ENCODE results near the gene TIAM2.

TIAM2 gene

DNA sequence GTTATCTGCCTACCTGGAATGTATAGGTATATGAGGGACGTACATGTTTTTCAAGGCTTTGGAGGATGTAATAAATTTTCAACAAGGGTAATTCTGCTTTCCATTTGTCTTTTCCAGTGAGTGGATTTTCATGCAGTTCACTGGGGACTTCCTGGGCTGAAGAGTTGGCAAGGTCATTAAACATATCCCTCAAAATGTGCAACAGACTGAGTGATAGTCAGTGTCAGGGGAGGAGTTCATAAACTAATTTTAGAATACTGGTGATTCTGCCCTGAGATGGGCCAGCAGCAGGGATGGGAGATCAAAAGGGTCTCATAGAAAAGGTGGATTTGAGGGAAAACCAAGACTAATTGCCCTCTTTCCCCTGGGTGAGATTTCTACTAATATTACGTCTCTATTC is 146.4 kb downstream of the TIAM2 start:
- no peak for DNase-seq

DNA sequence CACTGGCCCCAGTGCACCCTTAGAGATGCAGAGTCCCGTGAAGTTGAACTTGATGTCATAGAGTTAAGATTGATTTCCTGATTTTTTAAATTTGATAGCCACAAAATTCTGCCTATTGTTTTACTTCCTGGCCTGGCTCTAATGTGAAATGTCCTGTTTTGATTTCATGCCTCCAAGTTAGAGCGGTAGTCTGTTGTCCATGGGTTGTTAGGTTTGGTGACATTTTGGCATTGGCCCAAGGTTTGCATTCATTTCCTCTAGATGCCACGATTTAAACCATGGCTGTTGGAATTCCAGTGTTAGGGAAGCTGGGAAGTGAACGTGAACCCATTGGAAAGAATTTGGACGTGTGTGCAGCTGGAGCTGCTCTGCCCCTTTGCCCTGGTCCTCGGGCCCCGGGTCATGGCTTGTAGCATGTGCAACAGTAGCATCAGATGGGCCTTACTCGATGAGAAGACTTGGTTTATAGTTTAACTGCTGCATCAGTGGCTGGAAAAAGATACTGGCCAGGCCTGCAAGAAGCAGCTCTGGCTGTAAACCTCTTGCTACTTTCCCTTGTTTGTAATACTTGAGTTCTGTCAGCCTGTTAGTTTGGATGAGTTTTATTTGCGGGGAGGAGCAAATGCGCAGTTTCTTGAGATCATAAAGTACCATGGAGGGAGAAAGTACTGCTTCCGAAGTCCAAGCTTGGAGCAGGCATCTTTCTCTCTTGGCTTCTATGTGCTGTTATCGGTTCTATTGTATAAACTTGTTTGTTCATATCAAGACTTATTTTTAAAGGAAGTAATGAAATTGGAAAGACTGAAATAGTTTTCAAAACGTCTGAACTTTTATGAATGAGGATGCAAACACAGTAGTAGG is 147.3 kb downstream of the TIAM2 start:
- no peak for DNase-seq

DNA sequence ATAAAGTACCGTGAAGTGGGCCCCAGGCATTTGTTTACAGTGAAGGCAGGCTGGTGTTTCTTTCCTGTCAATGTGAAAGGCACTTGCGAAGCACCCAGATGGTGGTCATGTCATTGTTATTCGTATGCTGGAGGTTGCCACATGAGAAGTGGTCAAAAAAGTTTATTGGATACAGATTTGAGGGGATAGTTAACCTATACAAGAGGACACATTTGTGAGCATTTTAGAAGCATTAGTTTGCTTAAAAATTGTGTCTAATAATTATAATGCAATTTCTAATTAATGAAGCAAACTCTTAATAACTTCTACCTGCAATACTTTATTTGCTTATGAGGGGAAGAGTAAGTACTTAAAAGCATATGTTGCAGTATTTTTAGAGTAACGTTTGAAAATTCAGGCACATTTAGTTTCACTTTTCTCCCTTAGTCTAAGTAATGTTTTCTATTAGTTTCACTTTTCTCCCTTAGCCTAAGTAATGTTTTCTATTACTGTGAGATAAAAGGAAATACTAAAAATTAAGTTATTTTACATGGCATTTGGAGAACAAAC is 148.0 kb downstream of the TIAM2 start:
- DNase-seq = no peak

DNA sequence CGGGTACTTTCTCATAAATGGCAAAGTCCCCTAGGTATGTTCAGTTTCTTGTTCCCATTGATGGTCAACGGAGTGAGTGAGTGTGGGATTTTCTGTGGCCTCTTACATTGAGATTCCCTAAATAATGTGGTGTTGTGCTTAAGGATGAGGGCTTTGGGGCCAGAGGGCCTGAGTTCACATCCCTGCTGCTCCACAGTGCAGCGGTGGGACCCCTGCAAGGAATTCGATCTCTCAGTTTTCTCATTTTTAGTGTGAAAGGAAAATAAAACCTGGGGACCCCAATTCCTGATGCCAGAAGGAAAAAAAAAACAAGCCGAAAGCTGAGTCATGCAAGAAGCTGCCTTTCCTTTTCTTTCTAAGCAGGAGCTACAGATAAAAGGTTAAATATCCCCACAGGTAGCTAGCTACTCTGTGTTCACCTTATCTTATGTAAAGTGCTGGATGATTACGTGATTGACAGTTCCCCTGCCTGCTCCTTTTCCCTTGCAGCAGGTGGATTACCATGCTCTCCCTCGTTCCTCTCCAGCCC is 148.5 kb downstream of the TIAM2 start:
- DNase-seq = no peak

DNA sequence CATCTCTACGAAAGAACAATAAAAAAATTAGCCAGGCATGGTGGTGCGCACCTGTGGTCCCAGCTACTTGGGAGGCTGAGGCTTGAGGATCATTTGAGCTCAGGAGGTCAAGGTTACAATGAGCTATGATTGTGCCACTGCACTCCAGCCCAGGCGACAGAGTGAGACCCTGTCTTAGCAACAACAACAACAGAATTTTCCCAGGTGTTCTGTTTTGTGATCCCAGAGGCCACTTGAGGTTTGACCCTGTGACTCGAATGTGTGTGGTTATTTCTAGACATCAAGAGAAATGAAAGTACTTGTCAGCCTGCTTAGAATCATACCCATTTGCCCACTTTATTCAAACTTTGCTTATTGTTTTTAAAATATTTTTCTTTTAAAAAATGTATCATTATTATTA is 151.1 kb downstream of the TIAM2 start:
- no peak for DNase-seq

DNA sequence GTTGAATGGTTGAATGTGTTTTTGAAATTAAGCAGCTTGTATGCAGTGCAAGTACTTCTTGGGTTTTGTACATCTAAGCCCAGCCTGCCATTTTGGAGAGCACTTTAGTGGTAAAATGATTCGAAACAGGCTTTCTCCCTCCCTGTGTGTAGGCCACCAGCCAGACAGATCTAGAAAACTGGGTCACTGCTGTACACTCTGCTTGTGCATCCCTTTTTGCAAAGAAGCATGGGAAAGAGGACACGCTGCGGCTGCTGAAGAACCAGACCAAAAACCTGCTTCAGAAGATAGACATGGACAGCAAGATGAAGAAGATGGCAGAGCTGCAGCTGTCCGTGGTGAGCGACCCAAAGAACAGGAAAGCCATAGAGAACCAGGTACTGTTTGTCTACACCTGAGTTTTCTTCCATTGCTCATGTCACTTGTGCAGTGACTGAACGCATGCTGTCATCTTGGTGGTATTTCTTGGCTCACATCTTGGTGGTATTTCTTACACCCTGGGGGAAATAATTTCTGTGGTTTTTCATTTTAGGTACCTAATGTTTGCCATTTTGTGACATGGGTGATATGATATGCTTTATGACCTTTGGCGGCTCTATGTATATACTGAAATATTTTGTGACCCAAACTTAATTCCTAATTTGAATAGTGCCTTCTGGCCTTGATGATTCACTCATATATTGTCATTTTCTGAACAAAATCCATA is 153.0 kb downstream of the TIAM2 start:
- no peak for DNase-seq

DNA sequence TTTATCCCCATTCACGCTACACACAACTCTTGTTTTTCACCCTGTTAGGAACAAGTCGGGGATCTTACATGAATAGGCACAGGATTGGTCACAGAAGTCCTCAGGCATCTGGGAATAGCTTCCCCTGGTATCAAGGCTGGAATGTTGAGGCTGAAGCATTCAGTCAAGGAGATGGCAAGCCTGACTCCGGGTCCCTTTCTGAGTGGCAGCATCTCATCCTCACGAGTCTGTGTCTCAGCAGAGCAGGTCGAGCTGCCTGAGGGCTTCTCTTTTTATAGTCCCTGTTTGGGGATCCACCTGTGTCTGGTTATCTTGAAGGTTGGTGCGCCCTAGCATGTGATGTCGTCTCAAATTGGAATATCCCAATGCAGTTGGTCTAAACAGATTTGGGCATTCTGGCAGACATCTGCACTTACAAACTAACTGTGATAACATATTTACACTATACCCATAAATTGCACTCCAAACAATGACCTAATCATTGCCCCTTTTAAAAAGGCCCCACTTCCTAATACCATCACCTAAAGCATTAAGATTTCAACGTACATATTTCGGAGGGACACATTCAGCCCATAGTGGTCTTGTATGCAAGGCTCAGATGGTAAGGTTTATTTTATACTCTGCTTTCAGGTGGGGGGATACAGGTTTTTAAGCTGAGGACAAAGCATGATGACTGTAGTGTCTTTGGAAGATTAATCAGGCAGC is 156.0 kb downstream of the TIAM2 start:
- no peak for DNase-seq

DNA sequence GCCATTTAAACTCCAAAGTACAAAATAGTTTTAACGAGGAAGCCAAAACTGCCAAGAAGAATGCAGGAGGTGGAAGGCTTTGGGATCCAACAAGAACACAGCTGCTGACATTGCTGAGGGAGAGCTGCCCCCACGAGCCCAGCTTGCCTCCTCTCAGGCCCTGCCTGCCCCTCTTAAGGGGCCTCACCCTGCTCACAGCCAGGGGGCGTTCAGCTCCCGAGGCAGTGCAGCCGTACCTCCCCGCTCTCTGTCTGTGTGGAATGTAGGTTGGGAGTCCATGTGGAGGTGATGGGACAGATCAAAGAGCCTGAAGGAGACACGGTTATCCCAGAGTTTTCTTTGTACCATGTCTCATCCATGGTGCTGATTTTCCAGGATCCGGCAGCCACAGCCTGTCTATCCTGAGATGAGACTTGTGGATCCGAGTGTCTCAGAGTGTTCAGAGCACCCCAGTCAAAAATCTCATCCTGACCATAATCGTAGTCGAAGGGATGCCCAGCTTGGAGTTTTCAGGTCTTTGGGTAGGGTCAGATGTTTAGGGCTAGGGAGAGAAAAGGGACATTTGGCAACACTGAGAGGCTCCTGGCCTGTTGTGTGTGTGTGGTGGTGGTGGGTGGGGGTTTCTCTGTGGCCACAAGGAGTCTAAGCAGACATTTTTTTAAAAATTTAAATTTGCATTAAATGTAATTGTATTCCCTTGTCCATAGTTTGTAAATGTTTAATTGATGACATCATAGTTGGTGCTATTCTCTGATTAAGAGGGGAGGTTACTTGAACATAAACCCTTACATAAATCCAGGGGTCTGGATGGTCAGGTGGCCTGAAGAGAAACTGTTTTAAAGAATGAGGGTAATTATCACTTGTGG is 157.3 kb downstream of the TIAM2 start:
- no peak for DNase-seq

DNA sequence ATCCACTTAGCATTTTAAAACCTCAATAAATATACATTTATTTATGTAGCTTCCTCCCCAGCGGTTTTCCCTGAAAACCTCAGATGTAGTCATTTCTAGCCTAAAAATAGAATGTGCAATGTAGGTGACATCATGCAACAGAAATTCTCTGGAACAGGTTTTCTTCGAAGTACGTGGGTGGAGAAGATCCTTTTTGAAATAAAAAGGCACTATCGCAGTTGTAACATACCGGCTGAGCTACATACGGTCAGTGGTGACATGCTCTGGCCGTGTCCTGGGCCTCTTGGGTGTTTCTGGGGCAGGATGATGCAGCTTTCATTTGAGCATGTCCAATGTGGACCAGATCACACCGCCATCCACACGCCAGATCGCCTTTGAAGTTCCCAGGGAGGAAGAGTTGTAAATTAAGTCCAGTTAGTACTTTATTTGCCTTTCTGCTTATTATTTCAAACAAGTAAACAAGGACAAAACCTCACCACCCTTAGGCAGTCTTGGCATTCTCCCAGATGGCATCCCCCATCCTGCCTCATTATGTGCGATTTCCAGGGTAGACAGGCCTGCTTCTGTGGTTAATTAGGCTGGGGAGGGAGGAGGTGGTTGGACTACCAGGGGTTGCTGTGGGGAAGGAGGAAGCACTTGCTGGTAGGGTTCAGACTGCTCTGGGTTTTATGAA is 159.2 kb downstream of the TIAM2 start:
- peak; percentile 53 for DNase-seq

DNA sequence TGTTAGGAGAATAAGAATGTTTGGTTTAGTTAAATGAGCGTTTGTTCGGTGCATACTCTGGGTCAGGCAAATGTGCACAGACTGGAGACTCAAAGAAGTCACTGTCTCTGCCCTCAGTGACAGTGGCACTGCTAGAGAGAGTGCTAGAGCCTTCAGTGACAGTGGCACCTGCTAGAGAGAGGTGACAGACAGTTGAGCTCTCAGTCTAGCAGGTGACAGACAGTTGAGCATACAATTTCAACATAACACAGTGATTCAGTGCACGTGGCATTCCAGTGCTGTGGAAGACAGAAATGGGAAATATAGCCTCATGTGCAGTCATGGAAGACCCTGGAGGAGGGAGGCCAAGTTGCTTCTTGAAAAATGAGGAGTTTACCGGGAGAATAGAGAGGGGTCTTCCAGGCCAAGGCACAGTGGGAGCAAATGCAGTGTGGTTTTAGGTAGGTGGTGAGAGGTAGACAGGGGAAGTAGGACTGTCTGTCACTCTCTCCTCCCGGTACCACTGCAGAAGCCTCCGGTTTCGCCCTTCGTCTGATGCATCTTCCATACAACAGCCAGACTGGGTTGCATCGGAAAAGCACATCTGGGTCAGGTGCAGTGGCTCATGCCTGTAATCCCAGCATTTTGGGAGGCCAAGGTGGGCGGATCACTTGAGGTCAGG is 160.8 kb downstream of the TIAM2 start:
- no peak for DNase-seq

DNA sequence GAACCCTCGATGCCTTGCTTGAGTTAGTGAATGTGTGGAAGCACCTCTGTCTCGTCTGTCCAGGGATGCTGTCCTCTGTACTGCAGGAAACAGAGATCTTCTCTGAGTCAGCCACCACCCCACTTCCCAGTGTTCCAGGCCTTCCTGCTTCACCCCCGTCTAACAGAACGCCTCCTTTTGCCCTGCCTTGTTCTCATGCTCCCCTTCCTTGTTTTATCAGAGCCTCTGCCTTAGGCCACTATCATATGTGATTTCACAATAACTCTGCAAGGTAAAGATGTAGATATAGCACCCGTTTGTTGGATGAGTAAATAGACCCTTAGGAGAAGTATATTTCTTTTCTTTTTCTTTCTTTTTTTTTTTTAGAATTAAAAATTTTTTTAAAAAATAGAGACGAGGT is 162.0 kb downstream of the TIAM2 start:
- no peak for DNase-seq

DNA sequence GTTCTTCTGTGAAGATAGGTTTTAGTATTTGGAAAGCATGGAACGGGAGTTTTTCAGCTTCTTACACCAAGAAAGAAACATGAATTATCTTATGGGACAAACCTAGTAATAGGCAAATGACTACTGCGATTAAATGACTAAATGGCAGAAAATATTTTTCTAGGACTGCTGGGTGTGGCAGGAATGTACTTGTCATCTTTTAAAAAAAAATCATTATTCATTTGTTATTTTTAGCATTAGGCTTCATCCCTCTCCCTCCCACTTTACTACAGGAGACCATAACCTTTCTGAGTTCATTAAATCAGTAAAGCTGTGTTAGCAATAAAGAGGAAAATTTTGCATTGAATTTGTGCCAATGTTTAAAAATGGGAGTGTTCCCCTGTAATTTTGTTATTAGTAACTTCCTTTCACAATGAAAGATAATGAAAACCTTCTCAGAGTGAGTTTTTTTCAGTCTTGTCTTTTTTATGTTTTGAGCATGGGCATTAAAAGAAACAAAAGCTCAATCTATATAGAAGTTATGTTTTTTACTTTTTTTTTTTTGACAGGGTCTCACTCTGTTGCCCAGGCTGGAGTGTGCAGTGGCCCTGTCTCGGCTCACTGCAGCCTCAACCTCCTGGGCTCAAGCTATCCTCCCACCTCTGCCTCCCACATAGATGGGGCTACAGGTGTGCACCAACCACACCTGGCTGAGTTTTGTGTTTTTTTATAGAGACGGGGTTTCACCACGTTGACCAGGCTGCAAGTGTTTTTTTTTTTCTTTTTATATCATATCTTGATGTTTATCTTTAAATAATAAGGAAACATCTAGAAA is 163.1 kb downstream of the TIAM2 start:
- DNase-seq = no peak

DNA sequence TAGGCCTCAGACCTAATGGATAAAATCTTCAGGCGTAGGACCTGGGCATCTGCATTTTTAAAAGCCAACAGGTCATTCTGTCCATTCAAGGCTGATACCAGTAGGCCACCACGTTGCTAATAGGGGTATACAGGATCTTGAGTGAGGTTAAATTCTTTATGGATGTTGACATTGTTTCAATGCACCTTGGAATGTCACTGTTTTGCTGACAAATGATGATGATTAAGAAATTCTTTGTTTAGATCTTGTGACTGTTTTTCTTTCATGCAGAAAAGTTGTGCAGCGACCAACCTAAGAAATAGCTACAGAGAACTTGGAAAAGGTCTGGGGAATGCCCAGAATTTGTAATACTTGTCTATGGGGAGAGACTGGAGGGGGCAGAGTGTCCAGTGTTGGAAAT is 167.6 kb downstream of the TIAM2 start:
- DNase-seq = no peak

DNA sequence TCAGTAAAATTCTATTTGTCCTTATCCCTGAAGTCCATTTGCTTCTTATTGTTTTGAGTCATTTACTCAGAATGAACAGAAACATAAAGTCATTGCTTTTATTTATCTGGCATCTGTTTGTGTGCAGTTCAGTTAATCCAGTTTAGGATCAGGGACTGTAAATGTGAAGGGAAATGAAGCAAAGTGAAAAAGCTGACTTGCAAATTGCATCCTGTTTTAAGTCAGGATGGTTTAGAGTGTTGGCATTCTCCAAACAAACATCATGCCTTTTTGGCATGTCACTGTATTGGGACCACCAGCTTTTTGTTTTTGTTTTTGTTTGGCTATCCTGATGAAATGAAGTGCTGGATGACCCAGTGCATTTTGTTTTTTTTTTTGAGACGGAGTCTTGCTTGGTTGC is 168.5 kb downstream of the TIAM2 start:
- DNase-seq = no peak

DNA sequence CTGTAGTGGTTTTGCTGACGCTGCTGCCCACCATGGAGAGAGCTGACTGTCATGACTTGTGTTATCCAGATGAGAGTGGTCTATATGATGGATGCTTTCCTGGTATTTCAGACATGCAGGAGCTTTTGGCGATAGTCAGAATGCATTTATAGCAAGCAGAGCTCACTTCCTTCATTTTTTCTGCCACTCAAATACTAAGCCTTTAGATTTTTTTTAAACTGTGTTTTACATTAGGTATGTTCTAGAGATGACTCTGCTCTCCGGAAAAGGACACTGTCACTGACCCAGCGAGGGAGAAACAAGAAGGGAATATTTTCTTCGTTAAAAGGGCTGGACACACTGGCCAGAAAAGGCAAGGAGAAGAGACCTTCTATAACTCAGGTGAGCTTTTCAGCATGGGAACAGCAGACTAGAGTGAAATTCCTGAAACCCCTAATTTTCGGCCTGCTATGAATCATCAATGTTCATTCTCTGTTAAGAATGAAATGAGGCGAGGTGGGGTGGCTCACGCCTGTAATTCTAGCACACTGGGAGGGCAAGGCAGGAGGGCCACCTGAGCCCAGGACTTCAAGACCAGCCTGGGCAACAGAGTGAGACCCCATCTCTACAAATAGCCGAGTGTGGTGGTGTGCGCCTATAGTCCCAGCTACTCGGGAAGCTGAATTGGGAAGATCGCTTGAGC is 170.1 kb downstream of the TIAM2 start:
- DNase-seq = no peak

DNA sequence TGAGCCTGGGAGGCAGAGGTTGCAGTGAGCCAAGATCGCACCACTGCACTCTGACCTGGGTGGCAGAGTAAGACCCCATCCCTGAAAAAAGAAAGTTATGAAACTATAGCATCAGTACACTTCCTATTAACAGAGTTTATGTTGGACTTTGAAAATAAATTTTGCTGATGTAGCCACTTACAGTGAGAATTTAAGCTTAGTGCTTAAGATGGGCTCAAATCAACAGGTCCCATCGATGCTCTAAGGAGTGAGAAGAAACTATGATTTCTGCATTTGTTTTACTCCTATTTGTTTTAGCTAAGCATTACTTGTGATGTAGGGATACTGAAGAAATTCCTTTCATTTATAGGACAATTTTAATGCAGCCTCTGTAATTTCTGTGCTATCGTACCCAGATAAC is 175.4 kb downstream of the TIAM2 start:
- no peak for DNase-seq

DNA sequence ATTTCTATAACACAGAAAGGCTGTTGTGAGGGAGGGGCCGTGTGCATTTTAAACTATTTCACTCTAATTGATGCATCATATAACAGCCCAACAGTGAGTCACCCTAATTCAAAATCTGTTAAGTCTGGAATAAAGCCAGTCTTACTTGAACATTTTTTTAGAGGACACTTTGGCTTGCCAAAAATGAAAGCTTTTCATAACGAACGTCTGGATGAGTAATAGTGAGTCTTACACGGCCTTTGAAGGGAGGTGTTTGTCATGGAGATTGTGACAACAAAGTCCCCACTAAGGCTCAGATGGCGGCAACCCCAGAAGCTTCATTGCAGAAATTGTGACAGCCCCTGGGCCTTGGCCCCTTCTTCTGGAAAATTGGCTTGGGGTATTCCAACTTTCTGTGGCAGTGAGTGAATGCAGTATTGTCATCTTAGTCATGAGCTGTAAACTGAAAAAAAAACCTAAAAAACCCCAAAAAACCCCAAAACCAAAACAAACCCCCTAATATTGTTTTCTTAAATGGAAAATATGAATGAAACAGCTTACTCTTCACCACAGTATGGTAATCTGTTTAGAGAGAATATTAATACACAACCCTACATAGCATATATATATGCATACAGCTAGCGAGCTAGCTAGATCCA is 176.1 kb downstream of the TIAM2 start:
- DNase-seq = peak; percentile 9

DNA sequence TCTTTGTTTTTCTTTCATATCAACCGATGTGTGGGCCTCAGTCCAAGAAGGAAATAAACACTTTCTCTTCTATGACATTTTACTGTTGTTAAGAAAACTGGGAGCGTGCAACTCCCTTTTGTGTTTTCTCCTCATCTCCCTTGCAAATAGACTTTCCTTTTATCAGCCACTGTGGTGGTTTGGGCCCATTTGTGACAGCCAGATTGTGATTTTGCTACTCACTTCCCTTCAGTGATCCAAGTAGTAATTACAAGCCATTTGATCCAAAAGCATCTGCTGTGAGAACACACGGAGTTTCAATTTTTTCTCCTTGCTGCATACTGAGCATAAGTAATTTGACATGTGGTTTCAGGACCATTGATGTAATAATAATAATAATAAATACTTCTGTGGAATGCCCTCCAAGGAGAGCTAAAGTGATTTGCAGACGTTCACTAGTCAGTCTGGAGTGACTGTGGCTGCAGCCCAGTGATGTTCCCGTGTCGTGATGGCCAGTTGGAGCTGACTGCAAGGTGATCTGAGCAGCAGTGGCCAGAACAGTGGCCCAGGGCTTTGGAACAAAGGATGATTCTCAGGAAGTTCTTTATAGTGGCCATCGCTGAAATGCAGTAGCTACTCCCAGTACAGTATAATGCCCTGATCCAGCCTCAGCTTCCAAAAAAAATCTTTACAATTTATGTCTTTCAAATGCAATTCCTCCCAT is 176.8 kb downstream of the TIAM2 start:
- DNase-seq = no peak

All from DMS79 treated with DMSO at 0.1 percent for 48 hours (cell line).